Measurements from ENCODE around the gene IRF4.

The IRF4 gene

DNA sequence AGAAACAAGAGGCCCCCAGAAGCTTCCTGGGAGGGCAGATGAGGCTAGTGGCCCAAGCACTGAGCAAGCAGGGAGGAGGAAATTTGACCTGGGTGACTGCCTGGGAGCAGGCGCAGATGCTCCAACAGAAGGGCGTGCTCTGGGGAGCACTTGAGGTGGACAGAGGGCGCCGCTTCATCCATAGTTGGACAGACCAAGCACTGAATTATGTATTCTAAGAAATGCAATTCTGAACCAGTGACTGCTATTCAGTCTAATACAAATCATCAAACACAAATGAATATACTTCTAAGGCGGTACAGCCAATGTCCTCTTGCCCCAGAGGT lies 28.7 kb upstream of the IRF4 start:
- ATAC-seq: no peak
- TF ChIP-seq OSR1 (CRISPR knock-in tag; IDR thresholded peaks at IDR 0.05): no peak
- TF ChIP-seq, protein P1, sequence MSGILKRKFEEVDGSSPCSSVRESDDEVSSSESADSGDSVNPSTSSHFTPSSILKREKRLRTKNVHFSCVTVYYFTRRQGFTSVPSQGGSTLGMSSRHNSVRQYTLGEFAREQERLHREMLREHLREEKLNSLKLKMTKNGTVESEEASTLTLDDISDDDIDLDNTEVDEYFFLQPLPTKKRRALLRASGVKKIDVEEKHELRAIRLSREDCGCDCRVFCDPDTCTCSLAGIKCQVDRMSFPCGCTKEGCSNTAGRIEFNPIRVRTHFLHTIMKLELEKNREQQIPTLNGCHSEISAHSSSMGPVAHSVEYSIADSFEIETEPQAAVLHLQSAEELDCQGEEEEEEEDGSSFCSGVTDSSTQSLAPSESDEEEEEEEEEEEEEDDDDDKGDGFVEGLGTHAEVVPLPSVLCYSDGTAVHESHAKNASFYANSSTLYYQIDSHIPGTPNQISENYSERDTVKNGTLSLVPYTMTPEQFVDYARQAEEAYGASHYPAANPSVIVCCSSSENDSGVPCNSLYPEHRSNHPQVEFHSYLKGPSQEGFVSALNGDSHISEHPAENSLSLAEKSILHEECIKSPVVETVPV (CRISPR knock-in tag; IDR thresholded peaks at IDR 0.05): no peak
- TF ChIP-seq ARNTL (CRISPR knock-in tag; IDR thresholded peaks at IDR 0.05; ENCODE audit: borderline replicate concordance, low read depth): no peak
- TF ChIP-seq ZC3H10 (CRISPR knock-in tag; IDR thresholded peaks at IDR 0.05): no peak
- no peak for TF ChIP-seq ZNF8 (CRISPR knock-in tag; IDR thresholded peaks at IDR 0.05)
- no peak for TF ChIP-seq TOX (CRISPR knock-in tag; IDR thresholded peaks at IDR 0.05; ENCODE audit: borderline replicate concordance)

DNA sequence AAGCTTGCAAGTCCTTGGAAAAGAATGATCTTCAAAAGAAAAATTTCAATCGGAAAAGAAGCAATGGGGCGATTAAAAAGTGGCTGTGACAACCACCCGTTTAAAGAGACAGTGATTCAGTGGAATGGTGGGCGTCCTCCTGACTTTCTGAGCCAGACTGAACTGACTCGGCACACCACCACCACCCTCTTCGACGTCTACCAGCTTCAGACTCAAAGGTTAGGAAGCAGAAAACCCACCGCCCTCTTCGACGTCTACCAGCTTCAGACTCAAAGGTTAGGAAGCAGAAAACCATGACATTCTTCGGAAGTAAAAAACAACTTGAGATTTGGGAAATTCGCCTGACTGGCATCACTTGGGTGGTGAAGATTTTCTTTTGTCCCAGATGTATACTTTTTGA lies 28.3 kb upstream of the IRF4 start:
- TF ChIP-seq, protein P2, sequence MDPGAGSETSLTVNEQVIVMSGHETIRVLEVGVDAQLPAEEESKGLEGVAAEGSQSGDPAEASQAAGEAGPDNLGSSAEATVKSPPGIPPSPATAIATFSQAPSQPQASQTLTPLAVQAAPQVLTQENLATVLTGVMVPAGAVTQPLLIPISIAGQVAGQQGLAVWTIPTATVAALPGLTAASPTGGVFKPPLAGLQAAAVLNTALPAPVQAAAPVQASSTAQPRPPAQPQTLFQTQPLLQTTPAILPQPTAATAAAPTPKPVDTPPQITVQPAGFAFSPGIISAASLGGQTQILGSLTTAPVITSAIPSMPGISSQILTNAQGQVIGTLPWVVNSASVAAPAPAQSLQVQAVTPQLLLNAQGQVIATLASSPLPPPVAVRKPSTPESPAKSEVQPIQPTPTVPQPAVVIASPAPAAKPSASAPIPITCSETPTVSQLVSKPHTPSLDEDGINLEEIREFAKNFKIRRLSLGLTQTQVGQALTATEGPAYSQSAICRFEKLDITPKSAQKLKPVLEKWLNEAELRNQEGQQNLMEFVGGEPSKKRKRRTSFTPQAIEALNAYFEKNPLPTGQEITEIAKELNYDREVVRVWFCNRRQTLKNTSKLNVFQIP (CRISPR knock-in tag; IDR thresholded peaks at IDR 0.05; ENCODE audit: borderline replicate concordance, low read depth): no peak
- TF ChIP-seq BACH2 (CRISPR knock-in tag; IDR thresholded peaks at IDR 0.05; ENCODE audit: borderline replicate concordance): no peak
- TF ChIP-seq, protein P3, sequence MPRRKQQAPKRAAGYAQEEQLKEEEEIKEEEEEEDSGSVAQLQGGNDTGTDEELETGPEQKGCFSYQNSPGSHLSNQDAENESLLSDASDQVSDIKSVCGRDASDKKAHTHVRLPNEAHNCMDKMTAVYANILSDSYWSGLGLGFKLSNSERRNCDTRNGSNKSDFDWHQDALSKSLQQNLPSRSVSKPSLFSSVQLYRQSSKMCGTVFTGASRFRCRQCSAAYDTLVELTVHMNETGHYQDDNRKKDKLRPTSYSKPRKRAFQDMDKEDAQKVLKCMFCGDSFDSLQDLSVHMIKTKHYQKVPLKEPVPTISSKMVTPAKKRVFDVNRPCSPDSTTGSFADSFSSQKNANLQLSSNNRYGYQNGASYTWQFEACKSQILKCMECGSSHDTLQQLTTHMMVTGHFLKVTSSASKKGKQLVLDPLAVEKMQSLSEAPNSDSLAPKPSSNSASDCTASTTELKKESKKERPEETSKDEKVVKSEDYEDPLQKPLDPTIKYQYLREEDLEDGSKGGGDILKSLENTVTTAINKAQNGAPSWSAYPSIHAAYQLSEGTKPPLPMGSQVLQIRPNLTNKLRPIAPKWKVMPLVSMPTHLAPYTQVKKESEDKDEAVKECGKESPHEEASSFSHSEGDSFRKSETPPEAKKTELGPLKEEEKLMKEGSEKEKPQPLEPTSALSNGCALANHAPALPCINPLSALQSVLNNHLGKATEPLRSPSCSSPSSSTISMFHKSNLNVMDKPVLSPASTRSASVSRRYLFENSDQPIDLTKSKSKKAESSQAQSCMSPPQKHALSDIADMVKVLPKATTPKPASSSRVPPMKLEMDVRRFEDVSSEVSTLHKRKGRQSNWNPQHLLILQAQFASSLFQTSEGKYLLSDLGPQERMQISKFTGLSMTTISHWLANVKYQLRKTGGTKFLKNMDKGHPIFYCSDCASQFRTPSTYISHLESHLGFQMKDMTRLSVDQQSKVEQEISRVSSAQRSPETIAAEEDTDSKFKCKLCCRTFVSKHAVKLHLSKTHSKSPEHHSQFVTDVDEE (CRISPR knock-in tag; IDR thresholded peaks at IDR 0.05): no peak
- TF ChIP-seq ZC3H10 (CRISPR knock-in tag; IDR thresholded peaks at IDR 0.05): no peak
- no peak for TF ChIP-seq RARB (CRISPR knock-in tag; IDR thresholded peaks at IDR 0.05)
- no peak for TF ChIP-seq ISL1 (CRISPR knock-in tag; IDR thresholded peaks at IDR 0.05)
- no peak for TF ChIP-seq PPARA (CRISPR knock-in tag; IDR thresholded peaks at IDR 0.05; ENCODE audit: borderline replicate concordance)
- no peak for TF ChIP-seq ZNF565 (CRISPR knock-in tag; conservative IDR thresholded peaks at IDR 0.05; ENCODE audit: low read depth)
- no peak for TF ChIP-seq ZFP3 (CRISPR knock-in tag; IDR thresholded peaks at IDR 0.05)
- no peak for TF ChIP-seq GLIS3 (CRISPR knock-in tag; IDR thresholded peaks at IDR 0.05)
- no peak for TF ChIP-seq TCF4 (CRISPR knock-in tag; IDR thresholded peaks at IDR 0.05; ENCODE audit: borderline replicate concordance)
- TF ChIP-seq, protein P4, sequence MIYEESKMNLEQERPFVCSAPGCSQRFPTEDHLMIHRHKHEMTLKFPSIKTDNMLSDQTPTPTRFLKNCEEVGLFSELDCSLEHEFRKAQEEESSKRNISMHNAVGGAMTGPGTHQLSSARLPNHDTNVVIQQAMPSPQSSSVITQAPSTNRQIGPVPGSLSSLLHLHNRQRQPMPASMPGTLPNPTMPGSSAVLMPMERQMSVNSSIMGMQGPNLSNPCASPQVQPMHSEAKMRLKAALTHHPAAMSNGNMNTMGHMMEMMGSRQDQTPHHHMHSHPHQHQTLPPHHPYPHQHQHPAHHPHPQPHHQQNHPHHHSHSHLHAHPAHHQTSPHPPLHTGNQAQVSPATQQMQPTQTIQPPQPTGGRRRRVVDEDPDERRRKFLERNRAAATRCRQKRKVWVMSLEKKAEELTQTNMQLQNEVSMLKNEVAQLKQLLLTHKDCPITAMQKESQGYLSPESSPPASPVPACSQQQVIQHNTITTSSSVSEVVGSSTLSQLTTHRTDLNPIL (CRISPR knock-in tag; IDR thresholded peaks at IDR 0.05; ENCODE audit: low read depth): no peak
- ATAC-seq: no peak

DNA sequence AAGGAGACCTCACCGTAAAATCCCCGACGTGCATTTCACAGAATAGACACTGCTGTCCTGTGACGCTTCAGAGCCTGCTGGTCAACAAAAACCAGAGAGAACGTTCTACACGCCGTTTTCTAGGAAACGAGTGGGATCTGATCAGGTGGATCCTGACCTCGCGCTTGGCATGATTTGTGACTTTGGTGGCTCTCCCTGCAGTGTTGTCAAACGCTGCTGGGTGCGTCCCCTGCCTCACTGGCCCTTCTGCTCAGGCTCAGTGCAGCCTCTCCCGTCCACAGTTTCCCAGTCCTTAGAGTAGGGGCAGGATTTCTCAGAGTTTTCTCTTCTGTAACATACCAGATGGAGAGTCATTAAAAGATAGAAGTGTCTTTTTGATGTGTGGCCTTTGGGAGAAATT lies 27.6 kb upstream of the IRF4 start:
- TF ChIP-seq ZC3H10 (CRISPR knock-in tag; IDR thresholded peaks at IDR 0.05) (no peak), ZNF70 (CRISPR knock-in tag; IDR thresholded peaks at IDR 0.05) (no peak), ZNF565 (CRISPR knock-in tag; conservative IDR thresholded peaks at IDR 0.05; ENCODE audit: low read depth) (no peak), TCF4 (CRISPR knock-in tag; IDR thresholded peaks at IDR 0.05; ENCODE audit: borderline replicate concordance) (no peak), OSR1 (CRISPR knock-in tag; IDR thresholded peaks at IDR 0.05) (no peak), SNAI2 (CRISPR knock-in tag; IDR thresholded peaks at IDR 0.05) (no peak), GLIS3 (CRISPR knock-in tag; IDR thresholded peaks at IDR 0.05) (no peak), ZNF8 (CRISPR knock-in tag; IDR thresholded peaks at IDR 0.05) (no peak), RARB (CRISPR knock-in tag; IDR thresholded peaks at IDR 0.05) (no peak), TOX (CRISPR knock-in tag; IDR thresholded peaks at IDR 0.05; ENCODE audit: borderline replicate concordance) (no peak), ESRRG (CRISPR knock-in tag; IDR thresholded peaks at IDR 0.05) (no peak), ZFP30 (CRISPR knock-in tag; IDR thresholded peaks at IDR 0.05) (no peak)
- TF ChIP-seq, protein P3 (CRISPR knock-in tag; IDR thresholded peaks at IDR 0.05): no peak
- TF ChIP-seq, protein P5, sequence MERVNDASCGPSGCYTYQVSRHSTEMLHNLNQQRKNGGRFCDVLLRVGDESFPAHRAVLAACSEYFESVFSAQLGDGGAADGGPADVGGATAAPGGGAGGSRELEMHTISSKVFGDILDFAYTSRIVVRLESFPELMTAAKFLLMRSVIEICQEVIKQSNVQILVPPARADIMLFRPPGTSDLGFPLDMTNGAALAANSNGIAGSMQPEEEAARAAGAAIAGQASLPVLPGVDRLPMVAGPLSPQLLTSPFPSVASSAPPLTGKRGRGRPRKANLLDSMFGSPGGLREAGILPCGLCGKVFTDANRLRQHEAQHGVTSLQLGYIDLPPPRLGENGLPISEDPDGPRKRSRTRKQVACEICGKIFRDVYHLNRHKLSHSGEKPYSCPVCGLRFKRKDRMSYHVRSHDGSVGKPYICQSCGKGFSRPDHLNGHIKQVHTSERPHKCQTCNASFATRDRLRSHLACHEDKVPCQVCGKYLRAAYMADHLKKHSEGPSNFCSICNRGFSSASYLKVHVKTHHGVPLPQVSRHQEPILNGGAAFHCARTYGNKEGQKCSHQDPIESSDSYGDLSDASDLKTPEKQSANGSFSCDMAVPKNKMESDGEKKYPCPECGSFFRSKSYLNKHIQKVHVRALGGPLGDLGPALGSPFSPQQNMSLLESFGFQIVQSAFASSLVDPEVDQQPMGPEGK (CRISPR knock-in tag; IDR thresholded peaks at IDR 0.05; ENCODE audit: borderline replicate concordance): no peak
- ATAC-seq: no peak

Measured in SK-N-SH treated with all-trans-retinoic acid at 6 μM for 48 hours (cell line).